HG03025 (cell line): ENCODE results near the gene KAZN.
"Not testable (repeated sequence)": the region's sequence is repeated elsewhere in the genome, so short reads cannot be mapped to it uniquely, and the experiment has no call there.

Experiments used
- ATAC-seq: cut with Tn5 transposase; IDR thresholded peaks from one replicate; pipeline ENCODE4 v1.9.1; 2021; ENCODE audit warnings: mild to moderate bottlenecking, moderate library complexity; ENCODE audit not compliant: unreplicated experiment, low FRiP score

Gene KAZN

GRCh38 chr1:15129944-15130343 lies 531.5 kb downstream of the KAZN start:
- no peak for ATAC-seq

GRCh38 chr1:15130607-15131006 lies 532.1 kb downstream of the KAZN start:
- ATAC-seq = no peak

DNA sequence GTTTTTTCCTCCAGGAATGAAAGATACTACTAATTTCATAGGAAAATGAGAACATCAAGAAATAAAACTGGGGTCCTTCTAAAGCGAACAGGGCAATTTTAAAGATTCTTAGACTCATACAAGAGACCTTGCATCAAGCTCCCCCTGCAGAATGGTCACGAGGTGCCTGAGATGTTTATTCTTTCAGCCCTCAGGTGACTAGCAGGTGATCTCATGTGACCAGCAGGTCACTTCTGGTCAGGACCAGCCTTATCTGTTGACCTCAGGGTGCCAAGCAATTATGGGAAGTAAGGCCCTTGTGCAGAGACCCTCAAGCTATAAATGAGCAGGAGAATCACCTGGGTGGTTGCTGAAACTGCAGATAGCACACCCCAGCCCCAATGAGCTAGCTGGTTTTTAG lies 534.5 kb downstream of the KAZN start:
- no peak for ATAC-seq

- ATAC-seq = no peak
These were observed 535.8 kb downstream of the KAZN start for GRCh38 chr1:15134285-15134684.

- ATAC-seq = not testable (repeated sequence)
These were observed 537.1 kb downstream of the KAZN start for GRCh38 chr1:15135604-15136003.

DNA sequence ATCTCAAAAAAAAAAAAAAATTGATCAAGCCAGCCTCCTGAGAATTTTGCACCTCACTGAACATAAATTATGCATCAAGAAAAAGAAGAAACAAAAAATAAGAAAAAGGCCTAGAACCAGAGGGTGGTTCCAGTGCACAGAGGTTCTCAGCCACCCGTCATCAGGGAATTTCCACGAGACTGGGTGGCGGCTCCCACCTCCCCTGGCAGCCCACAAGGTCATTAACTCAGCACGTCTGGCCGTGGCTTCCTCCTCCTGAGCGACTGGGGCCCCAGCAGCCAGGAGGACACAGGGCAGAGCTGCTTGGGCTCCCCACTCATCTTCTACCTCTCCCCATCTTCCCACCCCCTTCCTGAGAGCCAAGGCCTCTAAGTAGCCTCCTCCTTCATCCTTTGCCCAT lies 539.3 kb downstream of the KAZN start:
- no peak for ATAC-seq

GRCh38 chr1:15139654-15140350 lies 541.3 kb downstream of the KAZN start:
- no peak for ATAC-seq

DNA sequence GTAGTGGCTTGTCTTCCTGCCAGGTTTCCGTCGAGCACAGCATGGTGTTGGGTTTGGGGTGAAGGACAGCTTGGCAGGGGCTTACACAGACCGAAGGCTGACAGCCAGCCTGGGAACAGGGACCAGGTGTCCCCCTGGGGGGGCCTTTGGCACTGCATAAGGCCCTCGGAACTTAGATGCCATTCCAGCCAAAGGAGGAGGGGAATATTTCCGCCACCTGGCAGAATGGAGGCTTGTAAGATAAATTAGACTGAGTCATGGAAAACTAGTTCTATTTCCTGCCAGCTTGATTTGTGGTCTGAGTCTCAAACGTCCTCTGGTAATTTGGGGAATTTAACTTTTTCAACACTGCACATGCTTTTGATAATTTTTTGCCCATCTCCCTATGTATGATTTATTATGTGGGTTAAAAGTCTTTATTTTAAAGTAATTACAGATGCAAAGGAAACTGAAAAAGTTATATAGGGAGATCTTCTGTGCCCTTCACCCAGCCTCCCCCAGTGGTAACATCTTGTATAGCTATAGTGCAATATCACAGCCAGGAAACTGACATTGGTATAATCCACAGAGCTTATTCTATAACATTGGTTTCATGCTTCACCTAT lies 543.6 kb downstream of the KAZN start:
- ATAC-seq = no peak

- no peak for ATAC-seq
These were observed 546.8 kb downstream of the KAZN start for GRCh38 chr1:15145327-15145726.

DNA sequence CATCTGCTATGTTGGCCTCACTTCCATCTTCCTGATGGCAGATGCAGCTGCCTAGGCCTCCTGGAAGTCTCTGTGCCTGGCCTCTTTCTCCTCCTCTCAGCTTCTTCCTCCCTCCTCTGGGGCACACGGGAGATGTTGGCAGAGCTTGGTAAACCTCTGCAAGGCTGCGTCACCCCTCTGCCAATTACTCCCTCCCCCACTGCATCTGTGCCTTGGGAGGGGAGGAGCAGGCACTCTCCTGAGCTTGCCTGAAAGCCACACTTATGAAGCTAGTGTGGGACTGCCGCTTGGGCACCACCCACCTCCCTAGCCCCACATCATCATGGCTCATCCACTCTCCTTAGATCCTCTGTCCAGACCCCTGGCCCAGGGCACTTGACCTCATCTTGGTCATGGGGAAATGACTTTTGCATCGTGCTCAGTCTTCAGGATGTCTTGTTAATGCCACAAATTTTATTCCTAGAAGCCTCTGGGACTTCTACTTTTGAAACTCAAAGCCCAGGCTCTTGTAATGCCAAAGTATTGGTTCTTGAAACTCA lies 547.7 kb downstream of the KAZN start:
- no peak for ATAC-seq

- ATAC-seq = no peak
These were observed 548.5 kb downstream of the KAZN start for GRCh38 chr1:15146971-15147376.

DNA sequence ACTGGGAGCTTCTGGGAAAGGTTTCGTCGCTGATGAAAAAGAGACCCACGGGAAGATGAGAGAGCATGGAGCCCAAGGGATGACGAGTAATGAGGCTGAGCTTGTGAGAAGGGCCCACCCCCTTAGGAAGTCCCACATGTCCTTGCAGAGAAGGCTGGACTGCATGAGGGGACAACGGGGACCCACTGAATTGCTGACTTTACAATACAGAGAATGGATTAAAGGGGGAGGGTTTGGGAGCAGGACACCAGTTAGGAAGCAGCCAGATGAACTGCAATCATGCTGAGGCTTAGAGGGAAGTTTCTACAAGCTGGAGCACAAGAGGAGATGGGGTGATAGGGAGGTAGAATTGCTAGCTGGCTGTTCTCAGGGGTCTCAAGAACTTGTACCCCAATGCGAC lies 549.5 kb downstream of the KAZN start:
- ATAC-seq = no peak

- ATAC-seq = no peak
These were observed 550.0 kb downstream of the KAZN start for GRCh38 chr1:15148475-15148874.

GRCh38 chr1:15148941-15149340 lies 550.5 kb downstream of the KAZN start:
- no peak for ATAC-seq

GRCh38 chr1:15150376-15150775 lies 551.9 kb downstream of the KAZN start:
- no peak for ATAC-seq

GRCh38 chr1:15151377-15151806 lies 552.9 kb downstream of the KAZN start:
- ATAC-seq = no peak

DNA sequence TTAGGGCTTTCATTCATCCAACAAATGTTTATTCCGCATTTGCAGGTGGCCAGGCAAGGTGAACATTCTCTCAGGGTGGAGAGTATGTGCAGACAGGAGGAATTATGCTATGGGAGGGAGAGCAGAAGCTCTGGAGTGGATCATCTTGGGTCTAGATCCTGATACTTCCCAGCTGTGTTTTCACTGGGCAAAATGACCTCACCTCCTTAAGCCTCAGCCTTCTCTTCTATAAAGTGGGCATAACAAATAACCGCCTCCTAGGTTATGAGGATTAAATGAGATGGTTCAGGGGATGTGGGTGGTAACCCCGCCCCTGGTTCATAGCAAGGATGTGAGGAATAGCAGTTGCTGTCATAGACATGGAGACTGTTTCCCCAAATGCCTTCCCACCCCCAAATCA lies 553.4 kb downstream of the KAZN start:
- no peak for ATAC-seq

DNA sequence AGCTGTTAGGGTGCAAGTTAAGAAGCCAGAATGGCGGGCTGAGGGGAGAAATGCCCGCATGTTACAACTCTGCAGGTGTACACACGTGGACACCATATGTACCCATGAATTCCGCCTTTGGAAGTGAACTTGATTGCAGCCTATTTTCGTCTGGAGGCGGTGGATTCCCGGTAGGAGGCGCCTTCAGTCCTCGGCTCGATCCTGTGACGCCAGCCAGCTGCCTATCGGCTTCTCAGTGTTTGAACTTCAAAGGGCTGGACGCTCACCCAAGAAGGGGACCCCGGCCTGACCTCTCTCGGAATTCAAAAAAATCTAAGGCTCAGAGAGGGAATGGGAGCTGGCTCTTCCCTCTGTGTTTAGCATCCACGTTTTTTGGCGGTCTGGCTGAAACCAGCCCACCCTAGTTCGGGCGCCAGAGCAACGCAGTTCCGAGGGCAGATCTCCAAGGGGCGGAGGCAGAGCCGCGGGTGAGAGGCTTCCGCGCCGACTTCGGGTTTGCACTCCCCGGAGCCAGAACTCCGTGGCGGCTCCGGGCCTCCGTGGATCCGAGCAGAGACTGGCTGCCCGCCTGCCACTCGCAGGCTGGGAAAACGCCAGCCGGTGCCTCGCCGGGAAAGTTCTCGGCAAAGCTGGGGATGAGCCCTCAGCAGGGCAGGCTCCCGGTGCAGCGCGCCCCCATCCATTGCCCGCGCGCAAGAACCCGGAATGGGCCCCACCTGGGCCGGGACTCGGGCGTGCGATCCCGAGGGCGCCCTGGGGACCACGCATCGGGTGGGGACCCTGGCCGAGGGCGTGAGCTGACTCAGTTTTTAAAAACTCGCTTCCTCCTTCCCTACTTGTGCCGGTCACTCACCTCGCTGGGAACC lies 554.1 kb downstream of the KAZN start:
- ATAC-seq = no peak

DNA sequence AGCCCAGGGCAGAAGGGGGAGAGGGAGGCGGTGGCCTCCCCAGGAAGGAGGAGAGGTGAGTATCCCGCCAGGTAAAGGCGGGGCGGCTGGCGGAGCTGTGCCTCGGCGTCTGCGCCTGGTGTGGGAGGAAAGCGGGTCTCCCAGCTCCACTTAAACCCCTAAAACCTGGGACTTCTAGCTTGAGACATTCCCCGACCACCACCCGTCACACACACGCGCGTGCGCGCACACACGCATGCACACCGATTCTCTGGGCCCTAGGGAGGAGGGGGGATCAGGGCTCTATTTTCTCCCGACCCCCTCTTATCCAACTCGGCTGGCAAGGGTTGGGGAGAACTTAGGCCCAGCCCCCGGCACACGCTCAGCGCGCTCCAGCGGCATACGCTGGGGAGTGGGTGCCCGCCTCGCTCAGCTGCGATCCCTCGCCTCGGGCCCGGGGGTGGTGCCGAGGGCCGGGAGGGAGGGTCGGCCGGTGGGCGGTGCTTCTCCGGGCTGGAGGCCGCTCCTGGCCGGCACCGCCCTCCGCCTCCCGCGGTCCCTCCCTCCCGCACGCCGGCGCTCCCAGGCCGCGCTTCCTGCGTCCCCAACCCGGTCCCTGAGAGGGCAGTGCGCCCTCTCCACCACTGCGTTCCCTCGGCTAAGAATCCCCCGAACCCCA lies 554.8 kb downstream of the KAZN start, which contains the start of gene TMEM51:
Gene TMEM51 (plus strand): TSS at position 564 of the 658 bp plus-strand sequence. CDS start 61,341 bp downstream, outside the sequence.
- no peak for ATAC-seq

DNA sequence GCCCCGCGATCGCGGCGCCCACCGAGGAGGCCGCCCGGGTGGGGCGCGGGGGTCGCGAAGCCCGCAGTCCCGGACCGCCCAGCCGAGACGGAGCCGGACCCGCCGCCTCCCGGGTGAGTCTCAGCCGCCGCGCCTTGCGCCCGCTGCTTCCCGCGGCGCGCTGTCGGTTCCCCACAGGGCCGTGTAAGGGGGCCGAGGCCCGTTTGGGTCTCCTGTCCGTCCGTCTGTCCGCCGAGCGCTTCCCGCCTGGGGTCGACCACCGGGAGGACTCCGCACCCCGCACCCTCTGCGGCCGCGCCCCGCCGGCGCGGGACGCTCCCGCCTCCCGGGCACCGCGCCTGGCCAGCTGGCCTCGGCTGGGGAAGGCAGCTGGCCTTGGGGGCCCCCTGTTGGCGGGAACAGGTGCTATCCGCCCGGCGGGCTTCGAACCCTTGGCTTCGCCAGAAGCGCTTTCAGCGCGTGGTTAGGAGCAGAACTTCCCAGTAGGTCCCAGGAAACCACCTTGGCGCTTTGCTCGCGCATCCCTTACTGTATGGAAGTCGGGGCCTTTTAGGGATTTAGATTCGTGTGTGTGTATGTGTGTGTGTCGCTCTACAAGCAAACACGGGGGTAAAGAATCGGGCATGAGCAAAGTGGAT lies 555.5 kb downstream of the KAZN start:
- ATAC-seq = no peak
